NCI-H2196 (cell line): ENCODE measurements around the gene NHLH1.

ENCODE experiments used
- DNase-seq: peaks from one replicate; lab custom pipeline; 2025; ENCODE audit not compliant: unreplicated experiment; lab: John Stamatoyannopoulos, UW

Gene NHLH1

DNA sequence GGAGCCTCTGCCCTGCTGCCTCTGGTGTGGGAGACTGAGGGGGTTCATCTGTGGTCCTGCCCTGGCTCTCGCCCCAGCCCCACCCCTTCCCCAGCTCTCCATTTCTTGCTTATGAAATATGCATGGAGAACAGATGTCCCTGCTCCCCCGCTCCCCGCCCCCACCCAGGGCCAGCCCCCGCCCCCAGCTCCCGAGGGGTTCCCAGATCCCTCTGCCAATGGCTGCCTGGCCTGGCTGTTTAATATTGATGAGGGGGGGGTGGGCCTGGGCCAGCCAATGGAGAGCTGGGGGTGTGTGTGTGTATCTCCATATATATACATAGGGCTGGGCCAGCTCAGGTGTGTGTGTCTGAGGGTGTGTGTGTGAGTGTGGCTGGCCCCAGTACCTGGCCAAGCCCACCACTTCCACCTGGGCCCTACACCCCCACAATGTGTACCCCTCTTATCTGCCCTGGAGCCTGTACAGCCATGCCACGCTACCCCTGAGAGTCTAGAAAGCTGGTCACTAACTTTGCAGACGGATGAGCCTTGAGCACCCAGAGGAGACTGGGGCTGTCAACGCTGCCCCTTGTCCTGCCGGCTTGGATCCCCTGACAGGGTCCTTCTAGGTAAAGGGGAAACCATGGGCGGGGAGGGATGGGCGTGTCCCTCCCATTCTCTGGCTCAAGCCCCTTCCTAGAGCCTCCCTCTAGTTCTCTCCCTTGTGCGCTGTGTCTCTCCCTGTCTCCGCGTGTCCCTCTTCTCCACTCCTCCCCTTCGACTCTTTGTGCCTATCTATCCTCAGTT lies at the start of gene NHLH1:
Gene NHLH1, plus strand, starts transcription at position 341 of the 785 bp plus-strand sequence. CDS start 3,661 bp downstream, outside the sequence.
- no peak for DNase-seq

GRCh38 chr1:160322831-160323230 lies 44.0 kb upstream of the NHLH1 start:
- DNase-seq = no peak

GRCh38 chr1:160325252-160325651 lies 41.6 kb upstream of the NHLH1 start:
- DNase-seq = peak; percentile 79

DNA sequence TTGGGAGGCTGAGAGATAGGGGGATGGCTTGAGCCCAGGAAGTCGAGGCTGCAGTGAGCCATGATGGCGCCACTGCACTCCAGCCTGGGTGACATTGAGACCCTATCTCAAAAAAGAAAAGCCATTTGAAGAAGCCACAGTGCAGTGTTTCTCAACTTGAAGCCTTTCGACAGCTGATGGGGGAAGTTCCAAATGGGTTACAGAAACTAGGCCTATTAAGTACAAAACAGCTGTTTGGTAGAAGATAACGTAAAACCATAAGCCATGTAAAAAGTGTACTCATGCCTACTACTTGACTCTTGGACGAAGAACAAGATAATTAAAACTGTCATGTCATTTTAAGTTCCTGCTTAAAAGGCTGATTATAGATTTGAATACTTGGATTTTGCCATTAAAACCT lies 40.5 kb upstream of the NHLH1 start:
- DNase-seq = no peak

GRCh38 chr1:160328184-160328583 lies 38.7 kb upstream of the NHLH1 start:
- DNase-seq = no peak

GRCh38 chr1:160330119-160330518 lies 36.8 kb upstream of the NHLH1 start:
- DNase-seq = no peak

- no peak for DNase-seq
Measured at GRCh38 chr1:160332516-160332915, 34.4 kb upstream of the NHLH1 start.

DNA sequence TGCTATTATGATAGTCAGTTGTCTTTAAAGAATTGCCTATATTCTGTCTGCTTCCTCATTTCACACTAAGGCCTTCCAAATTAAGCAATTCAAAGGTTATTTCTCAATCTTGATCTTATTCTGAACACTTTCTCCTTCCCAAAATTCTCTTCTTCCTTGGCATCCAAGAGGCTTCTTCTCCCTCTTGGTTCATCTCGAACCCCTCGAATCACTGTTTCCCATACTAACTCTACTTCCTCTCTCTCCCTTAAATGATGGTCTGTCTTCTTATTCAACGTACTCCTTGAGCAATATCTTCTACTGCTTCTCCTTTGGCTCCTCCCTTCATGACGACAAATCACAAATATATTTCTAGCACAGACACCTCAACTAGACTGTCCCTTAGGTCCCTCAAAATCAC lies 28.3 kb upstream of the NHLH1 start:
- no peak for DNase-seq

DNA sequence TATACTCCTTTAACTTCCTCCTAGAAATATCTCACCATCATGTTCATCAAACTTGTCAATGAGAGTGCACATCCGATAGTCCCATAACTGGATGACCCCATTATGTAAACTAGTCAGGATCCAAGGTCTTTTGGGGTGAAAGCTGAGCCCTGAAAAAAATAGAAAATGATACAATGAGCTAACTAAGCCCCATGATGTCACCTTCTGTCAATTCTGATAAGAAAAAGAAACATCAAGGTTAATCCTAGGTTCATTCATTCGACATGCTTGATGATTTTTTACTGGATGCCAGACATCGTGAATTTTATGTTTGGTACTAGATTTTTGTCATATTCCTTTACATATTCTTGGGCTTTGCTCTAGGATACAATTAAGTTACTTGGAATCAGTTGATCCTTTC lies 26.7 kb upstream of the NHLH1 start:
- DNase-seq = no peak

- no peak for DNase-seq
Measured at GRCh38 chr1:160340866-160341265, 26.0 kb upstream of the NHLH1 start.

GRCh38 chr1:160342526-160342925 lies 24.3 kb upstream of the NHLH1 start:
- DNase-seq = no peak

GRCh38 chr1:160342953-160343869 lies 23.7 kb upstream of the NHLH1 start, which contains the start of the genes COPA and NCSTN:
Gene COPA, minus strand, starts transcription at chr1:160343250. Its CDS starts 80 bp downstream, at chr1:160343170.
Gene NCSTN, plus strand, starts transcription at chr1:160343383. Its CDS starts 14 bp downstream, at chr1:160343397.
- peak; percentile 91 for DNase-seq

DNA sequence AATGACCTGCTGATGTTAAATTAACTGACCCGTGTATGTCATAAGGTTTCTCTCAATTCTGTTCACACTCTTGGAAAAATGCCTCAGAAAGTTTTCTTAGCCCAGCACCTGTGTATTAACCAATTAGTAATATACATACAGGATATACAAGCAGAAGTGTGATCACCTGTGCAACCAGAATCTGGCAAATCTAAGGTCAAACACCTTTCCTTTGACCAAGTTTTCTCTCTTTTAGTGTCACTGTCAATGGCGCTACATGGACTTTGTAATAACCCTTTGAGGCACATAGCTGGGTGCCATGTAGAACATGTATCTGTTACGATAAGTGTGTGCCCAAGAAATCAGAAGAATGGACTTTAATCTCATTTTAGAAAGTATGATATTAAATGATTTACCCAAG lies 22.6 kb upstream of the NHLH1 start:
- DNase-seq = no peak

- DNase-seq = no peak
Measured at GRCh38 chr1:160344936-160345335, 21.9 kb upstream of the NHLH1 start.

GRCh38 chr1:160346463-160346862 lies 20.4 kb upstream of the NHLH1 start:
- DNase-seq = no peak

DNA sequence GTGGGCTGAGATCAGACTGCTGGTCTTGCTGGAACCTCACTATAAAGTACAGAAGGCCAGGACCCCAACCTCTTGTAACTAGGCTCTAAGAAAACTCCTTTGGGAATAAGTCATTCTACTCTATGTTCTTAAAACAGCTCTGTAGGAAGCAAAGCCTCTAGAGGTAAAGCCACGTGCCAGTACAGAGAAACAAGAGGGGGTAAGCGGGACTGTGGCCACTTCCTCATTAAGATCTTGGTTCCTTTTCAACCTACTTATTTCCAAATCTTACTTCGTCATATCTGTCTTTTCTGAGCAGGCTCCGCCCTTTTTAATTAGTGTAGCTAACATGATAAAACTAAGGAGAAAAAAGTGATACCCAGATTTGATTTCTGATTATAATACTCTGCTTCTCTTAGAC lies 19.9 kb upstream of the NHLH1 start:
- no peak for DNase-seq

DNA sequence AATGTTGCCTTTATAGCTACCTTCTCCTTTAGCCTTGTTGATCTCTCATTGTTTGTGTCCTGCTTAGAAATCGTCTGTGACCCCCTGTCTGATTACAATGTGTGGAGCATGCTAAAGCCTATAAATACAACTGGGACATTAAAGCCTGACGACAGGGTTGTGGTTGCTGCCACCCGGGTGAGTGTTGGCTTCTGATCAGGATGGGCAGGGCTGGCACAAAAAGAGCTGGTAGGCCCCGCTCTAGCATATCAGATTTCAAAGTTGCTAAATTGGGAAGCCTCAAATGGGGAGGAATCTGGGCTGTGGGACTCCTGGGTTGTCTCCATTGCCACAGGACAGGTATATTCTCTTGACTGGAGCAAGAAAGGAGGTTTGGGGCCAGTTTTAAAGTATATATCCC lies 15.2 kb upstream of the NHLH1 start:
- DNase-seq = no peak

GRCh38 chr1:160352555-160352954 lies 14.3 kb upstream of the NHLH1 start:
- DNase-seq = no peak

- DNase-seq = no peak
Measured at GRCh38 chr1:160353223-160353622, 13.6 kb upstream of the NHLH1 start.

- no peak for DNase-seq
Measured at GRCh38 chr1:160354388-160354985, 12.4 kb upstream of the NHLH1 start.

GRCh38 chr1:160357286-160358002 lies 9.4 kb upstream of the NHLH1 start:
- no peak for DNase-seq
